ENCODE data around the gene CASTOR1.

DNA sequence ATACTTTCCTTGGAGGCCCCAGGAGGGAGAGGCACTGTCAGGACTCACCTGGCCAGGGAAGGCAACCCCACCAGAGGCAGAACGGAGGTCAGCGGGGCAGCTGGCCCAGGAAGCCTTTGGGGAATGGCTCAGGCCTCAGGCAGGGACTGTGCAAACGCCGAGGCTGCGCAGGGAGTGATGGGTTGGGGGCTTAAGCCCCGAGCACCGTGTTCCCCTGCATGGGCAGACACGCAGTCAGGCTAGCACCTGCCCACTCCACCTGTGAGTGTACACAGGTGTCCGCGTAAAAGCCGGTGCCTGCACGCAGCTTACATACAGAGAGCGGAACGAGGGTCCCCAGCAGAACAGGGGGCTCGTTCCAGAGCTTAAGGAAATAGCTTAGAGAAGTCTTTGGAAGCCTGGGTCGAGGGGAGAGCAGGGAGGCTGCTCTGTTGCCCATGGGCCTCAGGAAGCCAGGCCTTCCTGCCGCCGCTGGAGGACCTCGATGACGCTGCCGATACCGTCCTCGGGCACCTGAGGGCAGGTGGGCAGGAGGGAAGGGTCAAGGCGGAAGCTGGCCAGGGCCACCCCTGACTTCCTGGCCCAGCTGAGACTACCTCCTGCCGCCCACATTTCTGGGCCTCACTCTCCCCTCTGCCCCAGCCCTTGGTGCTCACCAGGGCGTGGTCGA, 4.0 kb downstream of the CASTOR1 start:
- TF ChIP-seq, protein P1, sequence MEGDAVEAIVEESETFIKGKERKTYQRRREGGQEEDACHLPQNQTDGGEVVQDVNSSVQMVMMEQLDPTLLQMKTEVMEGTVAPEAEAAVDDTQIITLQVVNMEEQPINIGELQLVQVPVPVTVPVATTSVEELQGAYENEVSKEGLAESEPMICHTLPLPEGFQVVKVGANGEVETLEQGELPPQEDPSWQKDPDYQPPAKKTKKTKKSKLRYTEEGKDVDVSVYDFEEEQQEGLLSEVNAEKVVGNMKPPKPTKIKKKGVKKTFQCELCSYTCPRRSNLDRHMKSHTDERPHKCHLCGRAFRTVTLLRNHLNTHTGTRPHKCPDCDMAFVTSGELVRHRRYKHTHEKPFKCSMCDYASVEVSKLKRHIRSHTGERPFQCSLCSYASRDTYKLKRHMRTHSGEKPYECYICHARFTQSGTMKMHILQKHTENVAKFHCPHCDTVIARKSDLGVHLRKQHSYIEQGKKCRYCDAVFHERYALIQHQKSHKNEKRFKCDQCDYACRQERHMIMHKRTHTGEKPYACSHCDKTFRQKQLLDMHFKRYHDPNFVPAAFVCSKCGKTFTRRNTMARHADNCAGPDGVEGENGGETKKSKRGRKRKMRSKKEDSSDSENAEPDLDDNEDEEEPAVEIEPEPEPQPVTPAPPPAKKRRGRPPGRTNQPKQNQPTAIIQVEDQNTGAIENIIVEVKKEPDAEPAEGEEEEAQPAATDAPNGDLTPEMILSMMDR (IDR thresholded peaks at IDR 0.05; ENCODE audit: low read length), result no peak
- TF ChIP-seq EZH2 (IDR thresholded peaks at IDR 0.05; ENCODE audit: borderline replicate concordance, low read length), result no peak
